Frontal cortex (tissue), 4 donors: ENCODE results near the gene LENEP. TPM values are rescaled to one million over a fixed set of nuclear protein-coding genes. Genes with fewer than 3 reads are reported as not detected.
"Not testable (repeated sequence)": the region's sequence is repeated elsewhere in the genome, so short reads cannot be mapped to it uniquely, and the experiment has no call there.

Experiments
- DNase-seq, 2 donors: peaks; one replicate each; pipeline ENCODE4 v3.0.0; 2012; ENCODE audit warnings: low spot score in 2 of 2
- FAIRE-seq: peaks from 2 replicates; lab custom pipeline; 2012; peaks lifted over from hg19 to GRCh38; lab: Jason Lieb, UNC
- total RNA-seq: library from RNA; depleted of rRNA; stranded (reverse); fragments of >200 nt; gene quantifications from one replicate; pipeline ENCODE4 v1.2.3, GENCODE V29; 2014
- donor health status: control.
- donor health status: control.
- donor health status: control.

Gene LENEP
- total RNA-seq, 1 donor from 2014 or later = 1.2 TPM

GRCh38 chr1:154995301-154995983, 2.1 kb downstream of the LENEP start:
- DNase-seq = peak in 1 of 2 donors; percentile 37

GRCh38 chr1:154996966-154997701, 3.7 kb downstream of the LENEP start:
- FAIRE-seq (no peak), DNase-seq (no peak)

More at GRCh38 chr1:154995301-154995983, 2.1 kb downstream of the LENEP start:
- not testable (repeated sequence) for FAIRE-seq

GRCh38 chr1:154998201-154998780, 4.9 kb downstream of the LENEP start:
- FAIRE-seq (no peak), DNase-seq (no peak)

GRCh38 chr1:154998818-154999570, 5.6 kb downstream of the LENEP start:
- FAIRE-seq = no peak
- DNase-seq = peak in 1 of 2 donors; percentile 72

- FAIRE-seq (no peak), DNase-seq (peak in 1 of 2 donors; percentile 46)
These were observed 6.4 kb downstream of the LENEP start for GRCh38 chr1:154999571-155000410.

- DNase-seq (peak in 1 of 2 donors; percentile 76), FAIRE-seq (no peak)
These were observed 7.0 kb downstream of the LENEP start for GRCh38 chr1:155000411-155000725.

- FAIRE-seq (no peak), DNase-seq (peak; percentile 78 to 88)
These were observed 7.5 kb downstream of the LENEP start for GRCh38 chr1:155000726-155001424.

- DNase-seq = no peak
These were observed 8.0 kb downstream of the LENEP start for GRCh38 chr1:155001425-155001674.

GRCh38 chr1:155001675-155002463, 8.5 kb downstream of the LENEP start:
- DNase-seq (peak; percentile 97 to 98), FAIRE-seq (no peak)

More at GRCh38 chr1:155001425-155001674, 8.0 kb downstream of the LENEP start:
- FAIRE-seq = no peak

- peak; percentile 58 to 76 for DNase-seq
- FAIRE-seq = no peak
These were observed 9.3 kb downstream of the LENEP start, which contains the start of gene ZBTB7B for GRCh38 chr1:155002464-155003226. Gene ZBTB7B, plus strand, starts transcription at chr1:155002802. Its CDS starts 11,859 bp downstream, at chr1:155014661.

- FAIRE-seq (no peak), DNase-seq (no peak)
These were observed 9.9 kb downstream of the LENEP start for GRCh38 chr1:155003227-155003765.

- DNase-seq (peak in 1 of 2 donors; percentile 64), FAIRE-seq (no peak)
These were observed 10.5 kb downstream of the LENEP start for GRCh38 chr1:155003766-155004351.

GRCh38 chr1:155004352-155005075, 11.1 kb downstream of the LENEP start:
- FAIRE-seq = no peak
- no peak for DNase-seq

GRCh38 chr1:155005076-155006011, 12.0 kb downstream of the LENEP start:
- DNase-seq (no peak), FAIRE-seq (no peak)

GRCh38 chr1:155006601-155007101, 13.3 kb downstream of the LENEP start:
- no peak for DNase-seq
- FAIRE-seq = no peak
